CD14-positive monocyte (primary cell): ENCODE results near the gene SDK1. TPM values are rescaled to one million over a fixed set of nuclear protein-coding genes. Genes with fewer than 3 reads are reported as not detected.

Experiments used
- DNase-seq, 3 donors: peaks; one replicate each; pipeline ENCODE4 v3.0.0-alpha.2; 2011 to 2022
- H2AFZ ChIP-seq: 2 replicates; pipeline ENCODE4 v1.6.0; 2012; ENCODE audit warnings: mild to moderate bottlenecking, low read depth, low read length, inconsistent platforms; ENCODE audit not compliant: insufficient read depth, poor library complexity, severe bottlenecking
- H3K27ac ChIP-seq, 2 donors: 1 replicate in 1 of 2; 2 replicates in 1 of 2; pipeline ENCODE4 v1.5.1; 2012 to 2013; ENCODE audit warnings: low read length in 2 of 2, control low read depth in 1 of 2, inconsistent platforms in 1 of 2, low read depth in 1 of 2, mild to moderate bottlenecking in 1 of 2
- H3K27me3 ChIP-seq, 2 donors: one replicate each; pipeline versions ENCODE4 v1.6.0 to v1.6.1; 2011 to 2013; ENCODE audit warnings: low read length in 2 of 2; ENCODE audit not compliant: control insufficient read depth in 2 of 2, insufficient read depth in 2 of 2
- H3K36me3 ChIP-seq, 2 donors: replicated peaks in 1 of 2; 1 replicate in 1 of 2; 2 replicates in 1 of 2; pipeline versions ENCODE4 v1.5.1 to v1.6.1; 2012 to 2013; ENCODE audit warnings: low read length in 2 of 2, control low read depth in 1 of 2, inconsistent platforms in 1 of 2, mild to moderate bottlenecking in 1 of 2; ENCODE audit not compliant: insufficient read depth in 2 of 2, control insufficient read depth in 1 of 2
- H3K4me1 ChIP-seq, 2 donors: 1 replicate in 1 of 2; 2 replicates in 1 of 2; pipeline versions ENCODE4 v1.5.1 to v1.6.1; 2012 to 2013; ENCODE audit warnings: low read length in 2 of 2, control low read depth in 1 of 2, inconsistent platforms in 1 of 2, mild to moderate bottlenecking in 1 of 2, moderate library complexity in 1 of 2; ENCODE audit not compliant: insufficient read depth in 2 of 2, control insufficient read depth in 1 of 2
- H3K4me2 ChIP-seq: replicated peaks from 2 replicates; pipeline ENCODE3; 2012; ENCODE audit warnings: low read length, moderate library complexity, mild to moderate bottlenecking; ENCODE audit not compliant: poor library complexity, severe bottlenecking; ENCODE audit errors: extremely low read depth
- H3K4me3 ChIP-seq, 3 experiments: fragments of 200-600 bp in 1 of 3; sonication (generic) in 1 of 3; replicated peaks in 1 of 3; 1 replicate in 2 of 3; 2 replicates in 1 of 3; pipeline ENCODE4 v1.5.1; 2011 to 2013; ENCODE audit warnings: low read length in 3 of 3, mild to moderate bottlenecking in 3 of 3, control low read depth in 2 of 3, low read depth in 2 of 3, inconsistent platforms in 1 of 3, moderate library complexity in 1 of 3
- H3K79me2 ChIP-seq: 2 replicates; pipeline ENCODE4 v1.6.0; 2012; ENCODE audit warnings: mild to moderate bottlenecking, control low read depth, inconsistent platforms, low read length, moderate library complexity; ENCODE audit not compliant: insufficient read depth
- H3K9ac ChIP-seq: 2 replicates; pipeline ENCODE4 v1.6.0; 2017; ENCODE audit warnings: low read length, mild to moderate bottlenecking; ENCODE audit not compliant: insufficient read depth, poor library complexity, severe bottlenecking
- H3K9me3 ChIP-seq, 2 donors: replicated peaks in 1 of 2; 1 replicate in 1 of 2; 2 replicates in 1 of 2; pipeline versions ENCODE4 v1.5.1 to v1.6.1; 2012 to 2013; ENCODE audit warnings: low read length in 2 of 2, control low read depth in 1 of 2; ENCODE audit not compliant: control insufficient read depth in 1 of 2, insufficient read depth in 1 of 2
- H4K20me1 ChIP-seq: 2 replicates; pipeline ENCODE4 v1.6.0; 2012; ENCODE audit warnings: mild to moderate bottlenecking, low read length, control low read depth, moderate library complexity; ENCODE audit not compliant: insufficient read depth
- H3K27ac Mint-ChIP-seq, 7 donors: one replicate each; pipeline ENCODE4 v1.8.0; 2020; ENCODE audit warnings: mild to moderate bottlenecking in 7 of 7, mixed read lengths in 7 of 7, moderate library complexity in 6 of 7, inconsistent platforms in 2 of 7
- H3K27me3 Mint-ChIP-seq, 3 donors: one replicate each; pipeline ENCODE4 v1.8.0; 2021 to 2022; ENCODE audit warnings: low read depth in 3 of 3, mild to moderate bottlenecking in 3 of 3, mixed read lengths in 3 of 3, moderate library complexity in 3 of 3, inconsistent platforms in 1 of 3
- H3K36me3 Mint-ChIP-seq, 2 donors: one replicate each; pipeline ENCODE4 v1.8.0; 2020; ENCODE audit warnings: mixed read lengths in 2 of 2, inconsistent platforms in 1 of 2, mild to moderate bottlenecking in 1 of 2
- H3K4me1 Mint-ChIP-seq: one replicate; pipeline ENCODE4 v1.8.0; 2020; ENCODE audit warnings: mild to moderate bottlenecking, mixed read lengths
- H3K4me3 Mint-ChIP-seq, 2 donors: one replicate each; pipeline ENCODE4 v1.8.0; 2020; ENCODE audit warnings: mild to moderate bottlenecking in 2 of 2, mixed read lengths in 2 of 2, moderate library complexity in 1 of 2
- H3K9me3 Mint-ChIP-seq, 7 donors: one replicate each; pipeline ENCODE4 v1.8.0; 2020 to 2022; ENCODE audit warnings: mixed read lengths in 7 of 7, mild to moderate bottlenecking in 6 of 7, moderate library complexity in 6 of 7, inconsistent platforms in 2 of 7
- CTCF ChIP-seq: fragments of 200-600 bp; IDR thresholded peaks from one replicate; pipeline ENCODE4 v1.8.0; 2022; ENCODE audit warnings: antibody characterized with exemption, mild to moderate bottlenecking
- WGBS: methylation state at CpG from one replicate; pipeline ENCODE4 v1.1.5; 2013; ENCODE audit warnings: missing lambda C conversion rate; ENCODE audit not compliant: insufficient coverage; 5-methylcytosine and 5-hydroxymethylcytosine counted together
- intact Hi-C, 2 donors: fragments of 100-400 bp; cut with micrococcal nuclease; formaldehyde crosslinking; loops; one replicate each; pipeline versions ENCODE4 v1.15.0 to v1.15.1; 2023
- polyA plus RNA-seq, 3 donors: library from polyadenylated mRNA; depleted of rRNA in 1 of 3; unstranded in 2 of 3; stranded (reverse) in 1 of 3; fragments of 300-500 nt in 2 of 3; fragments of >200 nt in 1 of 3; fragmentation: Illumina TruSeq in 2 of 3; gene quantifications; 1 replicate in 2 of 3; 2 replicates in 1 of 3; pipeline ENCODE4 v1.2.3, GENCODE V29; 2012 to 2021

Gene SDK1
- polyA plus RNA-seq, 3 donors, result 0.01 TPM; not detected in 2

GRCh38 chr7:3860932-3861331 is 559.9 kb downstream of the SDK1 start:
- TF ChIP-seq CTCF, result no peak
- Histone ChIP-seq H3K79me2 (no peaks in the 10 kb centered on the region), H3K9ac (no peak overlapping the region), H2AFZ (no peak overlapping the region), H4K20me1 (no peaks in the 10 kb centered on the region), H3K27me3 (no peaks in the 10 kb centered on the region), H3K9me3 (no peaks in the 10 kb centered on the region), H3K4me3 (no peak overlapping the region), H3K27ac (no peak overlapping the region), H3K4me1 (no peaks in the 10 kb centered on the region), H3K4me2 (no peak overlapping the region), H3K36me3 (no peaks in the 10 kb centered on the region)
- Mint-ChIP-seq H3K4me3 (no peak overlapping the region), H3K27ac (no peak overlapping the region), H3K4me1 (no peaks in the 10 kb centered on the region), H3K27me3 (peaks cover 2 to 3% (median 3%) of the 10 kb centered on the region in 3 donors), H3K9me3 (peaks cover 0 to 10% (median 3%) of the 10 kb centered on the region in 7 donors), H3K36me3 (no peaks in the 10 kb centered on the region)
- WGBS, result 87% methylated on average over 7 of the region's 9 CpGs
- DNase-seq, result no peak
- intact Hi-C loops, result no loop called here

- DNase-seq, result no peak
- Histone ChIP-seq H3K4me1 (no peaks in the 10 kb centered on the region), H2AFZ (no peak overlapping the region), H3K9ac (no peak overlapping the region), H3K36me3 (no peaks in the 10 kb centered on the region), H4K20me1 (no peaks in the 10 kb centered on the region), H3K4me3 (no peak overlapping the region), H3K27ac (no peak overlapping the region), H3K27me3 (no peaks in the 10 kb centered on the region), H3K9me3 (no peaks in the 10 kb centered on the region), H3K79me2 (no peaks in the 10 kb centered on the region), H3K4me2 (no peak overlapping the region)
- TF ChIP-seq CTCF, result no peak
- no CpG with 5 or more reads among the region's 1 CpG for WGBS
- no peaks in the 10 kb centered on the region for H3K4me1 Mint-ChIP-seq
- no peak overlapping the region for H3K27ac Mint-ChIP-seq
- H3K9me3 Mint-ChIP-seq, result peaks cover 0 to 10% (median 4%) of the 10 kb centered on the region in 7 donors
- no peaks in the 10 kb centered on the region for H3K36me3 Mint-ChIP-seq
- peaks cover 2 to 3% (median 3%) of the 10 kb centered on the region in 3 donors for H3K27me3 Mint-ChIP-seq
- no peak overlapping the region for H3K4me3 Mint-ChIP-seq
- intact Hi-C loops, result no loop called here
These were observed 560.3 kb downstream of the SDK1 start for GRCh38 chr7:3861386-3861785.
